Astrocyte (in vitro differentiated cells and primary cell): ENCODE data around the gene IGSF21.

ENCODE experiments used
- EZH2 ChIP-seq: IDR thresholded peaks from 2 replicates; pipeline ENCODE4 v1.6.1; 2012; ENCODE audit warnings: mild to moderate bottlenecking, low read length, inconsistent platforms; ENCODE audit not compliant: insufficient read depth
- TF ChIP-seq, protein P1 (sequence below): IDR thresholded peaks from 2 replicates; pipeline ENCODE4 v1.5.1; 2011; ENCODE audit warnings: low read depth, mild to moderate bottlenecking, inconsistent platforms, low read length, moderate library complexity; ENCODE audit not compliant: insufficient read depth

DNA sequence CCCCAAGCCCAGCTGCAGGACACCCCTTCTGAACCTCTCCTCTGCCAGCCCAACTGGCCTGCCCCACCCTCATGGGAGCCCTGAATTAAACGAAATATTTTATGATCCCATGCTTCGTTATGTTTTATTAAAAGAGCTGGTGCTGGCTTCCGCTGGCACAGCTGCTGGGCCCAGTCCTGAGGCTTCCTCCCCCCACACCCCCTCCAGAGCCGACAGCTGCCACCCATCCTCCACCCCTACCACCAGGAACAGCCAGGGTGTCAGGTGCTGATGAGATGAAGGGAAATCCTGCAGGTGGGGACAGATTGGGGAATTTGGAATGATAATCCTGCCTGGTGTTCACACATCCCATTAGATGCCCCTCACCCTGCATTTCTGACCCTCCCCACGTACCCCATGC lies 19.0 kb downstream of the IGSF21 start:
- TF ChIP-seq, protein P1, sequence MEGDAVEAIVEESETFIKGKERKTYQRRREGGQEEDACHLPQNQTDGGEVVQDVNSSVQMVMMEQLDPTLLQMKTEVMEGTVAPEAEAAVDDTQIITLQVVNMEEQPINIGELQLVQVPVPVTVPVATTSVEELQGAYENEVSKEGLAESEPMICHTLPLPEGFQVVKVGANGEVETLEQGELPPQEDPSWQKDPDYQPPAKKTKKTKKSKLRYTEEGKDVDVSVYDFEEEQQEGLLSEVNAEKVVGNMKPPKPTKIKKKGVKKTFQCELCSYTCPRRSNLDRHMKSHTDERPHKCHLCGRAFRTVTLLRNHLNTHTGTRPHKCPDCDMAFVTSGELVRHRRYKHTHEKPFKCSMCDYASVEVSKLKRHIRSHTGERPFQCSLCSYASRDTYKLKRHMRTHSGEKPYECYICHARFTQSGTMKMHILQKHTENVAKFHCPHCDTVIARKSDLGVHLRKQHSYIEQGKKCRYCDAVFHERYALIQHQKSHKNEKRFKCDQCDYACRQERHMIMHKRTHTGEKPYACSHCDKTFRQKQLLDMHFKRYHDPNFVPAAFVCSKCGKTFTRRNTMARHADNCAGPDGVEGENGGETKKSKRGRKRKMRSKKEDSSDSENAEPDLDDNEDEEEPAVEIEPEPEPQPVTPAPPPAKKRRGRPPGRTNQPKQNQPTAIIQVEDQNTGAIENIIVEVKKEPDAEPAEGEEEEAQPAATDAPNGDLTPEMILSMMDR: no peak
- TF ChIP-seq EZH2: no peak
